Stimulated activated CD8-positive, alpha-beta memory T cell treated with anti-CD3 and anti-CD28 coated beads, Interleukin-2, amount 100 ng/mL, for 1 hour (primary cell): ENCODE data around the gene TMEM74B.

Experiments
- DNase-seq, 2 donors: peaks; one replicate each; pipeline ENCODE4 v3.0.0-alpha.2; 2020; ENCODE audit warnings: low read depth in 2 of 2

Gene TMEM74B

DNA sequence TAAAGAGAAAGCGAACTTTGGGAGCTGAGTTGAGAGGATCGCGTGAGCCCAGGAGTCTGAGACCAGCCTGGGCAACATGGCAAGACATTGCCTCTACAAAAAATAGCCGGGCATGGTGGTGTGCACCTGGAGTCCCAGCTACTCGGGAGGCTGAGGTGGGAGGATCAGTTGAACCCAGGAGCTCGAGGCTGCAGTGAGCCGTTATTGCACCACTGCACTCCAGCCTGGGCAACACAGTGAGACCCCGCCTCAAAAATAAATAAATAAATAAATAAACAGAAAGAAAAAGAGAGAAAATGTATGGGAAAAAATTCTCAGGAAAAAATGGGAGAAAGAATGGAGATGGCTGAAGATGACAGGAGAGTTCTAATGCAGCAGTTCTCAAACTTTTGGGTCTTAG is 21.0 kb upstream of the TMEM74B start:
- DNase-seq = no peak

DNA sequence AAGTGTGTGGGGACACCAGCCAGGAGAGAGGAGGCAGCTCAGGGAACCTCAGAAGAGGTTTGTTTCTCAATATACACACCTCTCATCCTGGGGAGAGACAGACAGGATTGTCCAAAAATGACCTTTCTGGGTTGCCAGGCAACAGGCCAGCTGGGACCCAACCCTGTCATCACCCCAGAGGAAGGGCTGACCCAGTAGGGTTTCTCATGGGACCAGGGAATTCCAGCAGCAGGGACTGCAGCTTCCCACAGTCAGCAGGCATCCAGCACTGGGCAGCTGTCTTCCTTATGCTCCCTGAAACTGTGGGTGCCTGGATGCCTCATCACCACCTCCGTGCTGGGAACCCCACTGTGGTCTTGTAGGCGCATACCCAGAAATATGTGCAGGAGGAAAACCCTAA is 19.8 kb upstream of the TMEM74B start:
- no peak for DNase-seq

DNA sequence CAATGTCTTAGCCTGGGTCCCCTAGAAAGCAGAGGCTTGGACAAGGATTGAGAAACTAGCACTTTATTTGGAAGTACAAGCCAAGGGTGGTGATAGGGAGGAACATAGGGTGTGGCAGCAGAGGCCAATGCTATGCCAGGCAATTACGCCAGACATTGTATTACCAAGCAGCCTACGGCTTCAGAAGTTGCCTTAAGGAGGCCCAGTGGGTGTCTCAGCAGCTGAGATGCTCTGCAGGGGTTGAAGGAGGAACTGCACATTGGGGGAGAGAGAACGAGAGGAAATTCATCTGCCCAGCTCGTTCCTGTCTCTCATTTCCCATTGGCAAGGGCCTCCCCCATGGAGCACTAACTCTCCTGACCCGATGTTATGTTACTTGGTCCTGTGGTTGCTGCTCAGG is 19.3 kb upstream of the TMEM74B start:
- no peak for DNase-seq

DNA sequence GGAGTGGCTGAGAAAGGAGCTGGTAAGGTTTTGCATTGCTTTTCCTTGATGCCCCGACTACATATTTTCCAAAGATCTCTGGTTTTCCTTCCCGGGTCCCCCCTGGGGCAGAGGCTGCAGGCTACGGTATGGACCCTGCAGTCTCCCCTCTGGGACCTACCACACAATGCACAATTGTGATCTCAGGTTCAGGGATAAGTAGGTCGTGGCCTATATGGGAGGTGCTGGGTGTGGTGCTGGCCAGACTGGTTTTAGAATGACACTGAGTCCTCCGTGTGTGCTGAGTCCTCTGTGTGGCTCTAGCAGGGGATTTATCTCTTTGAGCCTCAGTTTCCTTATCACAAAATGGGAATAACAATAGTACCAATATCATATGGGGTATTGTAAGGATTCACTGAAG is 18.8 kb upstream of the TMEM74B start:
- no peak for DNase-seq

DNA sequence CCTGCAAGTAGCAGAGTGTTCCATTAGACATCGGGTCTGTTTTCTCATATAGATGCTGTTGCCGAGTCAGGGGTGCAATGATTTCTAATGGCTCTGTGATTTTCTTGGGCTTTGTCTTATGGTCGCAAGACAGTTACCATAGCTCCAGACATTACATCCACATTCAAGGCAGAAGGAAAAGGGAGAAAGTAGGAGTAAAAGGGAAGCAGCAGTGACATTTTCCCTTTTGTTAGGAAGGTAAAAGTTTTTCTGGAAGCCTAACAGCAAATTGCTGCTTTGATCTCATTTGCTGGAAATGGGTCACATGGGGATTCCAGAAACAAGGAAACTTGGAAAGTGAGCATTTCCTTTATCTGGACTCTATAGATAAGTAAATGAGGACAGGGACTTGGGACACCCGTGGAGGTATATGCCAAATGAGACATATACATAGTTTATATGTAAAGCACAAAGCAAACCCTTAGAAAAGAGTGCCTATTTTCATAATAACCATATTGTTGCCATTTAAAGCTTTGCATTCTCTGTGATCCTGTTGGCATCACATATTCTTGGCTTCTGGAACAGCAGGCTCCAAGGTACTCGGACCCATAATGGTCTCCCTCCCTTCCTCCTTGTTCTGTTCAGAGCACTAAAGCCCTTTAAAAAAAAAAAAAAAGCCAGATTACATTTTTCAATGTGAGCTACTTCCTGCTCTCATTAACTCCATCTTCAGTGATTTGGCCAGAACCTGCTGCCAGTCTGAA is 18.2 kb upstream of the TMEM74B start, which contains the start of gene C20orf202:
TSS of gene C20orf202 (plus strand) at position 693 of the 743 bp plus-strand sequence. CDS start 132 bp downstream, outside the sequence.
- DNase-seq = no peak

DNA sequence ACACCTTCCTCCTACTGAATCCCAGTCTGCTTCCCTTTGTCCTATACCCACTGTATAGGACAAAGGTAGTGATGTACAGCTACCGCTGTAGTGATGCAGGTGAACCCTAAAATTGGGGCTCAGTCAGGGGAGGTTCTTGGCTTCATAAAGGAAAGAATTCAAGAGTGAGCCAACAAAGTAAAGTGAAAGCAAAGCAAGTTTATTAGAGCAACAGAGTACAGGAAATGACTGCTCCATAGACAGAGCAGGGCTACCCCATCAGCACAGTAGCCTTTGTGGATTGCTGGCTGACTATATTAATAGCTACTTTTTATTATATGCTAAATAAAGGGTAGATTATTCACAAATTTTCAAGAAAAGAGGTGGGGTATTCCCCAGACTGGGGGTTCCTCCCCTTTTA is 15.2 kb upstream of the TMEM74B start:
- no peak for DNase-seq

DNA sequence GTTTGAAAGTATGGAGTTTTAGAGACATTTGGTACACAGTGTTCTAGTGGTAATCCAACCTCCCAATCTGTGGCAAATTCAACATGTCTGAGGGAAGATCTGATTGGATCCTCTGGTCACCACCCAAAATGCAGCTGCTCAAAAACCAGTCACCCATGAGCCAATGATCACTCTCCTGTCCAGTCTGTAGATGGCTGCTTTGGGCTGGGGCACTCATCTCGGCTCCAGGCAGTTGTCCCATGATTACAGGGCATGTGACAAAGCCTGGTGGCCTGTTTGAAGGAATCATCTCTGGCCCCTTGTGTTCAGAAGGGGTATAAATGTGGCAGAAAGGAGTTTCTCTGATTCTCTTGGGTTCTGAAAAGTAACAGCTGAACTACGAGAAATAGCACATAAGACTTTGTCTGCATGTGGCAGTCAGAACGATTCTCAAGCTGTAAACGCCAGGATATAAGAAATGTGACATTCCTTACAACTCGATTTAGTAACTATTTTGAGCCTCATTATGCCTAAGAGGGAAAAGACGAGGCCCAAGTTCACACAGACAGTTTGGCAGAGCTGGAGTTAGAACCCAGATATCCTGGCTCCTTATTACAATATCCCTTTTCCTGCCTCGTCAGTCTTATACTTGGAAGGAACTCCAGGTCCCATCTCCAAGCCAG is 14.6 kb upstream of the TMEM74B start:
- no peak for DNase-seq

DNA sequence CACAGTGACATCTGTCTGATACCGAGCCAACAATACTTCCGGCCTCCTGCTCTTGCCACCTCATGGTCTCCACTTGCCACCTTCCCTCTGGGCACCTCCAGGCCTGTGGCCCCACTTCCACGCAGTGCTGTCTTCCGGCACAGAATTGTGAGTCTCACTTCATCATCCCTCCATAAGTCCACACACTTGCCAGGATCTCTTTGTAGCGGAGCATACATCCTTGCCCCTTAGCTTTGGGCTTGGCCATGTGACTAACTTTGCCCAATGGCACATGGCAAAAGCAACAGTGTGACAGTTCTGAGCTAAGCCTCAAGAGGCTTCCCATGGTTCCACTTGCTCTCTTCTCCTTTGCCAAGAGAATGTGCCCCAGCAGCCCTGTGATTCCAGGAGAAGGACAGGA is 14.0 kb upstream of the TMEM74B start:
- no peak for DNase-seq

DNA sequence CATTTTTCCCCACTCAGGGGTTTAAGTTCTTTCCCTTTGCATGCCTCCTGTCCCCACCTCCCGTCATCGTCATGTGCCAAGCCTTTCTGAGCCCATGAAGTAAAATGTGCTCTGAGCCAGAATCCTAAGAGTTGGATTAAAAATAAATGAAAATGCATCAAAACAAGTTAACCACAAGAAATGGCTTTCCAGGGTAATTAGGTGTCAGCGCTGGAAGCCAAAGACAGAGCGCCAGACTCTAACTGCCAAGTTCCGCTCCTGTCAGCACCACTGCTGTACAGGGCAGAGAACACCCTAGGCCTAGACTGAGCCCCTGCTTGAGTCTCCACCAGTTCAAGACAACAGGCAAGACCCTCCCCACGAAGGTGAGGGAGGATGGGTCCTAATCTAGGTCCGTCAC is 13.0 kb upstream of the TMEM74B start:
- no peak for DNase-seq

DNA sequence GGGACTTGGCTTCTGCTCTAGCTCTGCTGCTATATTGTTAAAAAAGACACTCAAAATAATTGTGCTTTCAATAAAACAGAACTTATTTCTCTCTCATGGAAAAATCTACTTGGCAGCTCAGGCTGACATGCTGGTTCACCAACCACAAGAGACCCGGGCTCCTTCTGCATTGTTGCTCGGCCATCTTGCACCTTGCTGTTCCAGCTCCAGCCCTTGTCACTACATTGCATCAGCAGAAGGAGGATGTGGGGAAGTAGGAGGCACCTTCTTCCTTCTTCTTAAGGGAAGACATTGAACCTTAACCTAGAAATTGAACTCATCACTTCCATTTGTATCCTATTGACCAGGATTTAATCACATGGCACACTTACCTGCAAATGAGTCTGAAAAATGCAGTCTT is 11.9 kb upstream of the TMEM74B start:
- no peak for DNase-seq

DNA sequence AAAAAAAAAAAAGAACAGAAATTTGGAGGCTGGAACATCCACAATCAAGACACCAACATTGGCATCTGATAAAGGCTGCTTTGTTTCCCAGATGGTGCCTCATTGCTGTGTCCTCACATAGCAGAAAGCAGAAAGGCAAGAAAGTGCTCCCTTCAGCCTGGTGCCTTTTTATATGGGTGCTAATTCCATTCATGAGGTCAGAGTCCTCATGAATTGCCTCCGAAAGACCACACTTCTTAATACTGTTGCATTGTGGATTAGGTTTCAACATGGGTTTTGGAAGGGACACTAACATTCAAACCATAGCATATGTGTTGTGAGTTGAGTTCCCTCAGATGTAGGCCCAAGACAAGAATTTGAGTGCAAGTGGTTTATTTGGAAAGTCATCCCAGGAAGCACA is 10.4 kb upstream of the TMEM74B start:
- no peak for DNase-seq

DNA sequence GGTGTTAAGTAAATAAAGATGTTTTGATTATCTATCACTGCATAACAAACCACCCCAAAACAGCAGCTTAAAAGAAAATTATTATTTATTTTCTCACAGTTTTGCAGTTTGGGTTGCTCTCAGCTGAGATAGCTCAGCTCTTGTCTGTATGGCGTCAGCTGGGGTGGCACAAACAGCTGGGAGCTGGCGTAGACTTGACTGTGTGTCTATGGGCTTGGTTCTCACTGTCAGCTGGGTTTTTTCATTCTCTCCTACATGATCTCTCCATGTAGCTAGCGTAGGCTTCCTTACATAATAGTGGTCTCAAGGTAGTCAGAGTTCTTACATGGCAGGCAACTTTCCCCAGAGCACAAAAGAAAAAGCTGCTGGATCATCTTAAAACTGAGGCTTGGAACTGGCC is 6.5 kb upstream of the TMEM74B start:
- no peak for DNase-seq

DNA sequence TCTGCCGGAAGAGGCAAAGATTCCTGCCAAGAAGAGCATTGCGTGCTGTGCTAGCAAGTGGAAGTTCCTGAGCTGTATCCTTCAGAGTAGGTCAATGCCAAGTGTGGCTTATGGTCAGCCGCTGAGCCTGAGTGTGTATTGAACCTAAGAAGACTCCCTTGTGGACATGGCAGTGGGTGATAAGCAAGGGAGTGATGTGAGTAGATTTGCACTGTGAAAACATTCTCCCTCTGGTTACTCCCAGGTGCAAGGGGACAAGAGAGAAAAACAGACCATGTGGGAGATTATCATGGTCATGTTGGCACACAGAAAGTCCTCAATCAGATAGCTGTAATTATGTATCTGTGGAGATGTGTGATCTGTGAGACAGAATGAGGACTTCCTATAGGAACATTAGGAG is 6.1 kb upstream of the TMEM74B start:
- DNase-seq = no peak

DNA sequence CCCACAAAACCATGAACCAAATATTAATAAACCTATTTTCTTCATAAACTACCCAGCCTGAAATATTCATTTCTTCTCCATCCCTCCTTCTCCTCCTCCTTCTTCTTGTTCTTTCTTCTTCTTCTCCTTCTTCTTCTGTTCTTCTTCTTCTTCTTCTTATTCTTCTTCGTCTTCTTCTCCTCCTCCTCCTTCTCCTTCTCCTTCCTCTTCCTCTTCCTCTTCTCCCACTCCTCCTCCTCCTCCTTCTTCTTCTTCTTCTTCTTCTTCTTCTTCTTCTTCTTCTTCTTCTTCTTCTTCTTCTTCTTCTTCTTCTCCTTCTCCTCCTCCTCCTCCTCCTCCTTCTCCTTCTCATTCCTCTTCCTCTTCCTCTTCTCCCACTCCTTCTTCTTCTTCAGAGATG is 5.0 kb upstream of the TMEM74B start:
- no peak for DNase-seq

DNA sequence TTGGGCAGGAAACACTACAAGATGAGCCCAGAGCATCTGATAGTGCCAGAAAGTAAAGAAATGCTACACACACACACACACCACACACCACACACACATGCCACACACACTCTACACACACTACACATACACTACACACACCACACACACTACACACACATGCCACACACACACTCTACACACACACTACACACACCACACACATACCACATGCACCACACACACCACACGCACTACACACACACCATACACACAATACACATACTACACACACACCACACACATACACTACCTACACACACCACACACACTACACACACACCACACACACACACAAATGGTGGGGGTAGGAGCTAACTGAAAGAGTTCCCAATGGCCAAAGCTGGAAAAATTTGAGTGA is 3.6 kb upstream of the TMEM74B start:
- no peak for DNase-seq

DNA sequence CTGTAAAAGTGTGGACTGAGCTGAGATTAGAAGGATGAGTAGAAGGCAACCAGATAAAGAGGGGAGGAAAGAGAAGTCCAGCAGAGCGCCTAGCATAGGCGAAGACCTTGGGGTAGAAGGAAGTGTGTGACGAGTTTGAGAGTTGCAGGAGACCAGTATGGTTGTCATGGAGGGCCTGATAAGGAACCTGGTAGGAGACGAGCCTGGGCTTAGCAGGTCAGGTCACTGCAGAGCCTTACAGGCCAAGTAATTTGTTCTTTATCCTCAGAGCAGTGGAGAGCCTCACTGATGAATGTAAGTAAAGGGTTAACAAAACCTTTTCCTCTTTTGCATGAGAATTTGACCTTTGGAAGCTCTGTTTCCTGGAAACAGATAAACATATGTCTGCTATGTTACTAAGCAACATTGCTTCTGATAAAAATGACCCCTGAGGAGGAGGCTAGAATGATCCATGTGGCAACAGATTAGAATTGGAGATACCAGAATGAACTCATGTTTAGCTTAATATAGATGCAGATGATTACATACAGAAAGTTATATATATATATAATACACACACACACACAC is 2.9 kb upstream of the TMEM74B start:
- DNase-seq = no peak

DNA sequence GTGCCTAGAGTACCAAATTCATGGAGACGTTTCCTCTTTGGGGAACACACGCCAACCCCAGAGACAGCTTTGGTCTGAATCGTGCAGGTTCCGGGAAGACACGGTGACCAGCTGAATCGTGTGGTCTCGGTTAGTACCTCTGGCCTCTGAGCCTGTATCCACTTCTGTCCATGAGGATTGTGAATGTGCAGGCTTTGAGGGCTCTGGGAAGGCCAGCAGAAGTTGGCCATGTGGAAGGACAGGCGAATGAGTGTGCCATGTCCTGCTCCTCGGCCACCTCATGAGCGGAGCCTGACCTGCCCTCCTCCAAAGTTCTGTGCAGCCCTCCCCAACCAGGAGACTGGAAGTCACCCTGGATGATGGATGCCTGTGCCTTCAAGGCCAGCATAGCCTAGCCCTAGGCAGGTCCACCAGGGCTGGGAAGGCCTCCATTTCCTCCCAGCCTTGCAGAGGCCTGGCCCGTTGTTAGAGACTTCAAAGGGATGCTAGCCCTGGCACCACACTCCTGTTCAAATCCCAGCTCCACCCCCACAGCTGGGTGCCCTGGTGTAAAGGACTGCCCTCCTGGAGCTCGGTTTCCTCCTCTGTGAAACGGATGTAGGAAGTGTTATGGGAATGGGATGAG is 1.7 kb upstream of the TMEM74B start:
- DNase-seq = no peak

DNA sequence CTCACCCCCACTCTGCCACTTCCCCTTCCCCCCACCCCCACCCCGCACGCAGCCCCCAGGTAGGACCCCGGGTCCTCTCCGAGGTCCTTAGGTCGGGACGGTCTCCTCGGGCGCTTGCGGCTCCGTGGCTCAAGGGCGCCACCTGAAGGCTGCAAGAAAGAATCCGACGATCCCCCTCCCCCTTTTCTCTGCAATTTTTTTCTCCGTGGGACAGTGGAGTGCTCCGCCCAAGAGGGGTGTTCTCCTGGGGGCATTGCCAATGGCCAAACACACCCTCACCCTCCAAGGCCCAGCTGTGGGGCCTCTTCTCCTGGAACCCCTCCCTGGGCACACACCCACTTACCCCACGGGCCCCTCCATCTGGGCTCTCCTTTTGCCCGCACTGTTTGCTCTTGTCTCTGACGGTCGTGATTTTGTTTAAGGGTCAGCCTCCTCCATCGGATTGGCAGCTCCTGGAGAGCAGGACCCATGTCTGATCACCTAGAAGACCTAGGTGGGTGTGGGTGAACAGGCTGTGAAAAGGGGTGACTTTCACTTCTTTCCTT is 1.1 kb upstream of the TMEM74B start:
- DNase-seq = peak in 1 of 2 donors; percentile 7

DNA sequence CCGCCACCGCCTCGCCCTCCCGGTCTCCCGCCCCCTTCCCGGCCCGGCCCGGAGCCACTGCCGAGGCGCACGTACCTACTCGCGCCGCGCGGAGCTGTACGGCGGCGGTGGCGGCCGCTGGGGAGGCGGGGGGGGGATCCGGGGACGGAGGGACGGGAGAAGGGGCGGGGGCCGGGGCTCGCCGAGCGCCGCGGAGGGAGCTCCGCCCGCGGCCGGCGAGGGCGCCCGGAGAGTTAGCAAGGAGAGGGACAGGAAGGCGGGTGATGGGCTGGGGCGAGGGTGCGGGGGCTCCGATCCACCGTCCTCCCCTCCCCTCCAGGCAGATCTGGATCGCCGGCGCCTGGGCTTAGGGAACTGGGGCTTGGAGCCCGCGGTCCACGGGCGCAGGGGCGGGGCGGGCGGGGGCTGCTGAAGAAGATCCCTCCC is 548 bp upstream of the TMEM74B start:
- DNase-seq = no peak

DNA sequence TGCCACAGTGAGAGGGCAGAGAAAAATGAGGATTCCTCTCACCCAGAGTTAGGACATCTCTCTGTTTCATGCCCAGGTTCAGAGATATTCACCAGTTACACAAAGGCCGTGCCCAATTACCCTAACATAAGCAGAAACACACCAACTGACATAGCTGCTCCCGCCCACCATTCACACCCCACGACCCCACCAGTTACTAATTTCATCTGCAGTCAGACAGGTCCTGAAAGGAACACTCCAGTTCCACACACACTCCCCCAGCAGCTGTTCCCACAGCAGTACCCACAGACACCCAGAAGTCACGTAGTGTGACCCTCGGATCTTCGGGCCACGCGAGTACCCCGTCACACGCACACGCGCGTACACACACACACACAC is 532 bp downstream of the TMEM74B start:
- no peak for DNase-seq

DNA sequence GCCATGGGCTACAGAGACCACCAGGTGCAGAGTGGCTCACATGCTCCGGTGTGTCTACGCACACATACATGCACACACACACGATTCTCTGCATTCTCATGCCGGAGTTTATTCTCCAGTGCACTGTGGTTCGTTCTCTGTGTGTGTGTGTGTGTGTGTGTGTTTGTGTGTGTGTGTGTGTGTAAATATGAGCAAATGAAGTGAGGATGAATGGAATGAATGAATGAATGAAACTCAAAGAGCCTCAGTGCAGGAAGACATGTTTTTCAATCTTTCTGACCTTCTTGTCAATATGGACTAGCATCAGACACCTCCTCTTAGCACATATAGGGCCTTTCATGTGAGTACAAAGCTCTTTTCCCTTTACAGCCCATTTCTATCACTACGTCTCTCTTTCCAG is 1.6 kb downstream of the TMEM74B start:
- DNase-seq = no peak

DNA sequence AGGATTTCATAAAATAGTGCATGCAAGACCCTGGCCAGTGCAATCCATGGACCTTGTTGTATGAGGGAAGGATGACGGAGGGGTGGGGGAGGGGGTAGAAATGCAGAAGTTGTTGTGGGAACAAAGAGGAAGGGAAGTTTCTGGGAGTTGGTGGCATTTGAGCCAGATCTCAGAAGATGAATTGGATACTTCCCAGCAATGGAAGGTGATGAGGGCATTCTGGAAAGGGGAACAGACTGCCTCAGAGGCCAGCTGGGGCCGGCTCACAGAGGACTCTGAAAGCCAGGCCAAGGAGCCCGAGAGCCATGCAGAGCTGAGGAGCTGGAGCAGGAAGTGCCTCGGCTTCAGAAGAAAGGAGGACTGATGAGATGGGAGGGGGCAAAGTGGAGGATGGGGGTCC is 2.7 kb downstream of the TMEM74B start:
- no peak for DNase-seq

DNA sequence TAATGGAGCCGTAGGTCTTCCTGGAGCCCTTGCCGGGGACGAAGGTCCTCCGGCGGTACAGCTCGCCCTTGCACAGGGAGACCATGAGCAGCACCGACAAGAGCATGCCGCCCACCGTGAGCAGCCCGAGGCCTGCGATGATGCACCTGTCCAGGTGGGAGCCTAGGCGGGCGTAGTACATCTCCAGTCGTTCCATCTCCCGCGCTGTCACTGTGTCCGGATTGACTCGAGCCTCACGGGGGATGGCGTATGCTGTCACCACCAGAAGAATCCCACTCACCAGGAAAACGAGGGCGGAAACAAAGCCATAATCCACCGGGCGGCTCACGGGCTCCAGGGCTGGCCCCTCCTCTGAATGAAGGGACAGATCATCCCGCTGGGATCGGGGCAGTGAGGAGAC is 3.8 kb downstream of the TMEM74B start:
- no peak for DNase-seq
